Measurements from ENCODE around the gene PKNOX2. TPM values are rescaled to one million over a fixed set of nuclear protein-coding genes. Genes with fewer than 3 reads are reported as not detected.

Gene PKNOX2
- total RNA-seq, 1 experiment from 2014 or later, result 3.7 TPM

DNA sequence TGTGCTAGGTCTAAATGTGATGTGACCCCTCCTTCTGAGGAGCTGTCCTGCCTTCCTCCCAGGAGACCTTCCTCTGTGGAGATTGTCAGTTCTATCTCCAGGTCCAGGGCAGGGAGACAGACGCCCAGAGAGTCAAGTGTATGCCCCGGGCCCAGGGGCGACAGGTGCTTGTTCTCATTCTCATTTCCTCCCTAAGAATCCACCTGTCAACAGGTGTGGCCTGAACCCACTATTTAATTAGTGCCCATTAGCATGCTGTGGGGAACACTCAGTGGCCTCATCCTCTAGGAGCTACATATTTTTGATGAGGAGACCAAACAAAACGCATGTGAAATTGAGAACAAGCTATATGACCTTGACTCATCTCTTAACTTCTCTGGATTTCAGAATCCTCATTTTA, 9.5 kb downstream of the PKNOX2 start (continued):
- no peak for TF ChIP-seq MLX (CRISPR knock-in tag; IDR thresholded peaks at IDR 0.05)
- TF ChIP-seq ATF1 (CRISPR knock-in tag; IDR thresholded peaks at IDR 0.05), result no peak
- TF ChIP-seq ZNF416 (CRISPR knock-in tag; IDR thresholded peaks at IDR 0.05), result no peak
- TF ChIP-seq, protein P1, sequence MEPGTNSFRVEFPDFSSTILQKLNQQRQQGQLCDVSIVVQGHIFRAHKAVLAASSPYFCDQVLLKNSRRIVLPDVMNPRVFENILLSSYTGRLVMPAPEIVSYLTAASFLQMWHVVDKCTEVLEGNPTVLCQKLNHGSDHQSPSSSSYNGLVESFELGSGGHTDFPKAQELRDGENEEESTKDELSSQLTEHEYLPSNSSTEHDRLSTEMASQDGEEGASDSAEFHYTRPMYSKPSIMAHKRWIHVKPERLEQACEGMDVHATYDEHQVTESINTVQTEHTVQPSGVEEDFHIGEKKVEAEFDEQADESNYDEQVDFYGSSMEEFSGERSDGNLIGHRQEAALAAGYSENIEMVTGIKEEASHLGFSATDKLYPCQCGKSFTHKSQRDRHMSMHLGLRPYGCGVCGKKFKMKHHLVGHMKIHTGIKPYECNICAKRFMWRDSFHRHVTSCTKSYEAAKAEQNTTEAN (CRISPR knock-in tag; IDR thresholded peaks at IDR 0.05), result no peak
- no peak for TF ChIP-seq FOXJ3 (CRISPR knock-in tag; IDR thresholded peaks at IDR 0.05; ENCODE audit: borderline replicate concordance)

DNA sequence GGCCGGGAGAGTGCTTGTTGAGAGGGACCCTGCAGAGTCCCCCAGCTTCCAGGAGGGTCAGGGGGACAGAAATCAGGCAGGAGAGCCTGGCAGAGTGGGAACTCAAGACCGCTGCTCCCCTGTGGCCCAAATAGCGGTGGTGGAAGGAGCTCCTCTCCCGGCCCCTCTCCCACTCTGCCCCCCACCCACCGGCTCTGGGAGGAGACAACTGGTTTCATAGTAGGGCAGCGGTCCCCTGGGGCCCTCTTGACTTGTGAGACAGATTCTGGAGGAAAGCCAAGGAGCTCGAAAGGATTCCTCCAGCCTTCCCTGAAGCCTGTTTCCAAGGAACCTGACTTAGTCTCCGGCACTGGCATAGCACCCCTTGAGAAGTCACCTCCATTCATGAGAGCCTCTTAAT, 10.1 kb downstream of the PKNOX2 start:
- DNase-seq (ENCODE audit: low spot score) (no peak), ATAC-seq (no peak)
- POLR2A ChIA-PET, result no interaction called here
- no peaks in the 10 kb centered on the region for H3K9me3 Mint-ChIP-seq
- H3K4me1 Mint-ChIP-seq, result peaks cover 50% of the 10 kb centered on the region
- H3K27ac Mint-ChIP-seq, result no peak overlapping the region
- CTCF ChIA-PET, result interaction anchor here (0.9 to 1.0 kb wide), 2 partner anchors 32 to 249 kb away, joined by 3 read pairs; no protein-coding TSS in a partner anchor
- TF ChIP-seq, protein P2, sequence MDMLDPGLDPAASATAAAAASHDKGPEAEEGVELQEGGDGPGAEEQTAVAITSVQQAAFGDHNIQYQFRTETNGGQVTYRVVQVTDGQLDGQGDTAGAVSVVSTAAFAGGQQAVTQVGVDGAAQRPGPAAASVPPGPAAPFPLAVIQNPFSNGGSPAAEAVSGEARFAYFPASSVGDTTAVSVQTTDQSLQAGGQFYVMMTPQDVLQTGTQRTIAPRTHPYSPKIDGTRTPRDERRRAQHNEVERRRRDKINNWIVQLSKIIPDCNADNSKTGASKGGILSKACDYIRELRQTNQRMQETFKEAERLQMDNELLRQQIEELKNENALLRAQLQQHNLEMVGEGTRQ (CRISPR knock-in tag; IDR thresholded peaks at IDR 0.05), result no peak
- TF ChIP-seq RELA (CRISPR knock-in tag; IDR thresholded peaks at IDR 0.05; ENCODE audit: borderline replicate concordance) (no peak), GRHL2 (CRISPR knock-in tag; IDR thresholded peaks at IDR 0.05; ENCODE audit: insufficient replicate concordance, severe bottlenecking) (no peak), FOXP1 (CRISPR knock-in tag; IDR thresholded peaks at IDR 0.05; ENCODE audit: borderline replicate concordance) (no peak)
- TF ChIP-seq, protein P3, sequence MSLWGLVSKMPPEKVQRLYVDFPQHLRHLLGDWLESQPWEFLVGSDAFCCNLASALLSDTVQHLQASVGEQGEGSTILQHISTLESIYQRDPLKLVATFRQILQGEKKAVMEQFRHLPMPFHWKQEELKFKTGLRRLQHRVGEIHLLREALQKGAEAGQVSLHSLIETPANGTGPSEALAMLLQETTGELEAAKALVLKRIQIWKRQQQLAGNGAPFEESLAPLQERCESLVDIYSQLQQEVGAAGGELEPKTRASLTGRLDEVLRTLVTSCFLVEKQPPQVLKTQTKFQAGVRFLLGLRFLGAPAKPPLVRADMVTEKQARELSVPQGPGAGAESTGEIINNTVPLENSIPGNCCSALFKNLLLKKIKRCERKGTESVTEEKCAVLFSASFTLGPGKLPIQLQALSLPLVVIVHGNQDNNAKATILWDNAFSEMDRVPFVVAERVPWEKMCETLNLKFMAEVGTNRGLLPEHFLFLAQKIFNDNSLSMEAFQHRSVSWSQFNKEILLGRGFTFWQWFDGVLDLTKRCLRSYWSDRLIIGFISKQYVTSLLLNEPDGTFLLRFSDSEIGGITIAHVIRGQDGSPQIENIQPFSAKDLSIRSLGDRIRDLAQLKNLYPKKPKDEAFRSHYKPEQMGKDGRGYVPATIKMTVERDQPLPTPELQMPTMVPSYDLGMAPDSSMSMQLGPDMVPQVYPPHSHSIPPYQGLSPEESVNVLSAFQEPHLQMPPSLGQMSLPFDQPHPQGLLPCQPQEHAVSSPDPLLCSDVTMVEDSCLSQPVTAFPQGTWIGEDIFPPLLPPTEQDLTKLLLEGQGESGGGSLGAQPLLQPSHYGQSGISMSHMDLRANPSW (CRISPR knock-in tag; conservative IDR thresholded peaks at IDR 0.05; ENCODE audit: low read depth), result no peak
- peaks cover 39% of the 10 kb centered on the region for H3K27me3 Mint-ChIP-seq (ENCODE audit: low read depth)
- no peaks in the 10 kb centered on the region for H3K36me3 Mint-ChIP-seq
- no peak overlapping the region for H3K4me3 Mint-ChIP-seq

DNA sequence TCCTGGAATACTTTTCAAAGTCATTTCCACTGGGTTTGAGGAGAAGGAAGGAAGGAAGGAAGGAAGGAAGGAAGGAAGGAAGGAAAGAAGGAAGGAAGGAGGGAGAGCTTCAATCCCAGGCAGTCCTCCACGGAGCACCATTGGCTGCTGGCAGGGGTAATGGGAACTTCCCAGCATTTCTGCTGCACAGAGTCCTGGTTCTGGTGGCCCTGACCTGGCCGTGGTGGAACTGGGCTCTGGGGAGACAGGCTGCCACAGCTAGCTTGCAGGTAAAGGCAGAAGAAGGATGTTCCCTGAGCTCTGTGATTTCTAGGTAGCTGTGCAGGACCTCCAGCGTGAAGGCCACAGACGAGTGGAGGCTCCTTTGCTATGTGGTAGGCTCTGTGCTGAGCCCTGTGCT, 10.6 kb downstream of the PKNOX2 start:
- TF ChIP-seq, protein P1 (CRISPR knock-in tag; IDR thresholded peaks at IDR 0.05), result no peak
- TF ChIP-seq, protein P3 (CRISPR knock-in tag; conservative IDR thresholded peaks at IDR 0.05; ENCODE audit: low read depth), result no peak
- no peak for TF ChIP-seq IRF1 (CRISPR knock-in tag; IDR thresholded peaks at IDR 0.05)
- TF ChIP-seq, protein P4, sequence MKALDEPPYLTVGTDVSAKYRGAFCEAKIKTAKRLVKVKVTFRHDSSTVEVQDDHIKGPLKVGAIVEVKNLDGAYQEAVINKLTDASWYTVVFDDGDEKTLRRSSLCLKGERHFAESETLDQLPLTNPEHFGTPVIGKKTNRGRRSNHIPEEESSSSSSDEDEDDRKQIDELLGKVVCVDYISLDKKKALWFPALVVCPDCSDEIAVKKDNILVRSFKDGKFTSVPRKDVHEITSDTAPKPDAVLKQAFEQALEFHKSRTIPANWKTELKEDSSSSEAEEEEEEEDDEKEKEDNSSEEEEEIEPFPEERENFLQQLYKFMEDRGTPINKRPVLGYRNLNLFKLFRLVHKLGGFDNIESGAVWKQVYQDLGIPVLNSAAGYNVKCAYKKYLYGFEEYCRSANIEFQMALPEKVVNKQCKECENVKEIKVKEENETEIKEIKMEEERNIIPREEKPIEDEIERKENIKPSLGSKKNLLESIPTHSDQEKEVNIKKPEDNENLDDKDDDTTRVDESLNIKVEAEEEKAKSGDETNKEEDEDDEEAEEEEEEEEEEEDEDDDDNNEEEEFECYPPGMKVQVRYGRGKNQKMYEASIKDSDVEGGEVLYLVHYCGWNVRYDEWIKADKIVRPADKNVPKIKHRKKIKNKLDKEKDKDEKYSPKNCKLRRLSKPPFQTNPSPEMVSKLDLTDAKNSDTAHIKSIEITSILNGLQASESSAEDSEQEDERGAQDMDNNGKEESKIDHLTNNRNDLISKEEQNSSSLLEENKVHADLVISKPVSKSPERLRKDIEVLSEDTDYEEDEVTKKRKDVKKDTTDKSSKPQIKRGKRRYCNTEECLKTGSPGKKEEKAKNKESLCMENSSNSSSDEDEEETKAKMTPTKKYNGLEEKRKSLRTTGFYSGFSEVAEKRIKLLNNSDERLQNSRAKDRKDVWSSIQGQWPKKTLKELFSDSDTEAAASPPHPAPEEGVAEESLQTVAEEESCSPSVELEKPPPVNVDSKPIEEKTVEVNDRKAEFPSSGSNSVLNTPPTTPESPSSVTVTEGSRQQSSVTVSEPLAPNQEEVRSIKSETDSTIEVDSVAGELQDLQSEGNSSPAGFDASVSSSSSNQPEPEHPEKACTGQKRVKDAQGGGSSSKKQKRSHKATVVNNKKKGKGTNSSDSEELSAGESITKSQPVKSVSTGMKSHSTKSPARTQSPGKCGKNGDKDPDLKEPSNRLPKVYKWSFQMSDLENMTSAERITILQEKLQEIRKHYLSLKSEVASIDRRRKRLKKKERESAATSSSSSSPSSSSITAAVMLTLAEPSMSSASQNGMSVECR (CRISPR knock-in tag; IDR thresholded peaks at IDR 0.05; ENCODE audit: borderline replicate concordance), result no peak
- H3K27ac Mint-ChIP-seq, result no peak overlapping the region
- ATAC-seq (no peak), DNase-seq (ENCODE audit: low spot score) (no peak)
- H3K27me3 Mint-ChIP-seq (ENCODE audit: low read depth), result peaks cover 34% of the 10 kb centered on the region
- H3K9me3 Mint-ChIP-seq, result no peaks in the 10 kb centered on the region
- ChIA-PET POLR2A (no interaction called here), CTCF (interaction anchor here (1.0 to 1.9 kb wide), 2 partner anchors 83 to 248 kb away, joined by 3 to 5 read pairs; no protein-coding TSS in a partner anchor)
- H3K4me1 Mint-ChIP-seq, result peaks cover 50% of the 10 kb centered on the region
- no peak overlapping the region for H3K4me3 Mint-ChIP-seq
- no peaks in the 10 kb centered on the region for H3K36me3 Mint-ChIP-seq

Data from WTC11 (cell line).